Karpas-422 (cell line): ENCODE measurements around the gene MRPL36. TPM values are rescaled to one million over a fixed set of nuclear protein-coding genes. Genes with fewer than 3 reads are reported as not detected.

ENCODE experiments used
- DNase-seq: peaks from one replicate; pipeline ENCODE4 v3.0.0-alpha.2; 2015
- H2AFZ ChIP-seq: fragments of 200-600 bp; sonication (generic); 2 replicates; pipeline ENCODE4 v1.6.1; 2014; ENCODE audit warnings: antibody characterized with exemption, low read length, mixed read lengths
- H3K27ac ChIP-seq: fragments of 200-600 bp; sonication (generic); 2 replicates; pipeline ENCODE4 v1.5.1; 2014; ENCODE audit warnings: mild to moderate bottlenecking, low read length, moderate library complexity
- H3K27me3 ChIP-seq: fragments of 200-600 bp; sonication (generic); 2 replicates; pipeline ENCODE4 v1.6.1; 2014; ENCODE audit warnings: low read length, mixed read lengths
- H3K36me3 ChIP-seq: fragments of 200-600 bp; sonication (generic); 2 replicates; pipeline ENCODE4 v1.6.1; 2014; ENCODE audit warnings: low read length, mixed read lengths; ENCODE audit not compliant: insufficient read depth
- H3K4me1 ChIP-seq: fragments of 200-600 bp; sonication (generic); 2 replicates; pipeline ENCODE4 v1.6.1; 2014; ENCODE audit warnings: mild to moderate bottlenecking, low read length, mixed read lengths
- H3K4me2 ChIP-seq: fragments of 200-600 bp; sonication (generic); 2 replicates; pipeline ENCODE4 v1.6.1; 2014; ENCODE audit warnings: low read length, low read depth, mild to moderate bottlenecking; ENCODE audit not compliant: poor library complexity, severe bottlenecking
- H3K4me3 ChIP-seq: fragments of 200-600 bp; sonication (generic); 2 replicates; pipeline ENCODE4 v1.5.1; 2014; ENCODE audit warnings: mild to moderate bottlenecking, antibody characterized with exemption, low read length, mixed read lengths
- H3K79me2 ChIP-seq: fragments of 200-600 bp; sonication (generic); 2 replicates; pipeline ENCODE4 v1.6.1; 2014; ENCODE audit warnings: mild to moderate bottlenecking, low read length, mixed read lengths
- H3K9ac ChIP-seq: fragments of 200-600 bp; sonication (generic); 2 replicates; pipeline ENCODE4 v1.6.0; 2014; ENCODE audit warnings: low read length
- H3K9me2 ChIP-seq: fragments of 200-600 bp; sonication (generic), shearing (Covaris generic); replicated peaks from 2 replicates; pipeline ENCODE4 v1.6.0; 2014; ENCODE audit warnings: mild to moderate bottlenecking, low read length, moderate library complexity; ENCODE audit not compliant: insufficient read depth
- H3K9me3 ChIP-seq: fragments of 300-700, 200-600 bp; sonication (generic); 2 replicates; pipeline ENCODE4 v1.6.1; 2014; ENCODE audit warnings: low read length, mixed read lengths
- H4K20me1 ChIP-seq: fragments of 200-600 bp; sonication (generic); 2 replicates; pipeline ENCODE4 v1.6.1; 2014; ENCODE audit warnings: mild to moderate bottlenecking, antibody characterized with exemption, low read length, low read depth; ENCODE audit not compliant: insufficient read depth
- total RNA-seq: library from RNA; depleted of rRNA; stranded (reverse); fragments of >200 nt; shearing (Covaris generic); gene quantifications from 2 replicates; pipeline ENCODE4 v1.2.3, GENCODE V29; 2014; ENCODE audit warnings: low replicate concordance

MRPL36 gene
- total RNA-seq, 1 experiment from 2014 or later: 67.1 TPM

GRCh38 chr5:1787472-1788047 lies 12.1 kb downstream of the MRPL36 start:
- H3K36me3 ChIP-seq: no peaks in the 10 kb centered on the region
- no peaks in the 10 kb centered on the region for H3K79me2 ChIP-seq
- H3K4me2 ChIP-seq: no peak overlapping the region
- no peaks in the 10 kb centered on the region for H4K20me1 ChIP-seq
- no peak overlapping the region for H3K9ac ChIP-seq
- no peak overlapping the region for H3K27ac ChIP-seq
- H3K4me3 ChIP-seq: no peak overlapping the region
- no peak for DNase-seq
- no peak overlapping the region for H2AFZ ChIP-seq
- no peaks in the 10 kb centered on the region for H3K27me3 ChIP-seq
- H3K9me2 ChIP-seq: no peaks in the 10 kb centered on the region
- no peaks in the 10 kb centered on the region for H3K9me3 ChIP-seq
- peaks cover 52% of the 10 kb centered on the region for H3K4me1 ChIP-seq

GRCh38 chr5:1786621-1787471 lies 12.8 kb downstream of the MRPL36 start:
- no peaks in the 10 kb centered on the region for H3K79me2 ChIP-seq
- H3K4me3 ChIP-seq: no peak overlapping the region
- H3K27me3 ChIP-seq: no peaks in the 10 kb centered on the region
- H4K20me1 ChIP-seq: no peaks in the 10 kb centered on the region
- no peak overlapping the region for H3K27ac ChIP-seq
- peaks cover 52% of the 10 kb centered on the region for H3K4me1 ChIP-seq
- no peak overlapping the region for H3K4me2 ChIP-seq
- H3K9me3 ChIP-seq: no peaks in the 10 kb centered on the region
- no peak overlapping the region for H3K9ac ChIP-seq
- H2AFZ ChIP-seq: no peak overlapping the region
- H3K9me2 ChIP-seq: no peaks in the 10 kb centered on the region
- no peak for DNase-seq
- H3K36me3 ChIP-seq: no peaks in the 10 kb centered on the region

- Histone ChIP-seq H3K4me3 (no peak overlapping the region), H3K36me3 (no peaks in the 10 kb centered on the region), H4K20me1 (no peaks in the 10 kb centered on the region), H2AFZ (no peak overlapping the region), H3K9ac (no peak overlapping the region), H3K4me2 (no peak overlapping the region), H3K9me3 (no peaks in the 10 kb centered on the region), H3K27ac (no peak overlapping the region), H3K4me1 (peaks cover 53% of the 10 kb centered on the region), H3K9me2 (no peaks in the 10 kb centered on the region), H3K27me3 (no peaks in the 10 kb centered on the region), H3K79me2 (no peaks in the 10 kb centered on the region)
- DNase-seq: no peak
These were observed 13.7 kb downstream of the MRPL36 start for GRCh38 chr5:1785984-1786383.

GRCh38 chr5:1785062-1785461 lies 14.6 kb downstream of the MRPL36 start:
- H3K4me3 ChIP-seq: no peak overlapping the region
- H4K20me1 ChIP-seq: no peaks in the 10 kb centered on the region
- peak overlapping the region; percentile 21 for H3K4me2 ChIP-seq
- H3K36me3 ChIP-seq: no peaks in the 10 kb centered on the region
- DNase-seq: peak; percentile 70
- H3K9me2 ChIP-seq: no peaks in the 10 kb centered on the region
- H3K4me1 ChIP-seq: peaks cover 46% of the 10 kb centered on the region
- H3K27me3 ChIP-seq: no peaks in the 10 kb centered on the region
- H3K9me3 ChIP-seq: no peaks in the 10 kb centered on the region
- H3K79me2 ChIP-seq: no peaks in the 10 kb centered on the region
- H3K9ac ChIP-seq: no peak overlapping the region
- H2AFZ ChIP-seq: no peak overlapping the region
- H3K27ac ChIP-seq: no peak overlapping the region

- H3K4me1 ChIP-seq: peaks cover 41% of the 10 kb centered on the region
- no peaks in the 10 kb centered on the region for H4K20me1 ChIP-seq
- H3K9me3 ChIP-seq: no peaks in the 10 kb centered on the region
These were observed 15.2 kb downstream of the MRPL36 start for GRCh38 chr5:1784197-1785050.

GRCh38 chr5:1783216-1783554 lies 16.5 kb downstream of the MRPL36 start:
- no peaks in the 10 kb centered on the region for H3K27me3 ChIP-seq
- peak overlapping the region; percentile 82 for H3K27ac ChIP-seq
- H3K9me2 ChIP-seq: no peaks in the 10 kb centered on the region
- H3K9me3 ChIP-seq: no peaks in the 10 kb centered on the region
- no peaks in the 10 kb centered on the region for H3K36me3 ChIP-seq
- H3K9ac ChIP-seq: peak overlapping the region; percentile 66
- H4K20me1 ChIP-seq: no peaks in the 10 kb centered on the region
- no peaks in the 10 kb centered on the region for H3K79me2 ChIP-seq
- peak overlapping the region; percentile 68 for H3K4me2 ChIP-seq
- peak; percentile 95 for DNase-seq
- H2AFZ ChIP-seq: no peak overlapping the region; the same call in 1 of the 2 replicates
- peaks cover 41% of the 10 kb centered on the region for H3K4me1 ChIP-seq
- H3K4me3 ChIP-seq: peak overlapping the region; percentile 56

More at GRCh38 chr5:1784197-1785050, 15.2 kb downstream of the MRPL36 start:
- Histone ChIP-seq H2AFZ (no peak overlapping the region), H3K4me3 (no peak overlapping the region), H3K9ac (no peak overlapping the region), H3K9me2 (no peaks in the 10 kb centered on the region), H3K4me2 (peak overlapping the region; percentile 68), H3K27me3 (no peaks in the 10 kb centered on the region), H3K36me3 (no peaks in the 10 kb centered on the region), H3K79me2 (no peaks in the 10 kb centered on the region), H3K27ac (no peak overlapping the region)
- DNase-seq: no peak

- no peaks in the 10 kb centered on the region for H3K36me3 ChIP-seq
- peaks cover 41% of the 10 kb centered on the region for H3K4me1 ChIP-seq
- peak overlapping the region; percentile 56 for H3K4me3 ChIP-seq
- peak overlapping the region; percentile 82 for H3K27ac ChIP-seq
- H2AFZ ChIP-seq: no peak overlapping the region; the same call in 1 of the 2 replicates
- DNase-seq: peak; percentile 94
- peak overlapping the region; percentile 66 for H3K9ac ChIP-seq
- no peaks in the 10 kb centered on the region for H3K79me2 ChIP-seq
- H4K20me1 ChIP-seq: no peaks in the 10 kb centered on the region
- no peaks in the 10 kb centered on the region for H3K9me3 ChIP-seq
- H3K9me2 ChIP-seq: no peaks in the 10 kb centered on the region
- no peaks in the 10 kb centered on the region for H3K27me3 ChIP-seq
- peak overlapping the region; percentile 68 for H3K4me2 ChIP-seq
These were observed 17.0 kb downstream of the MRPL36 start for GRCh38 chr5:1782385-1783215.
